ENCODE data around the gene CARD11.
"Not testable (repeated sequence)": the region's sequence is repeated elsewhere in the genome, so short reads cannot be mapped to it uniquely, and the experiment has no call there.

Gene CARD11

DNA sequence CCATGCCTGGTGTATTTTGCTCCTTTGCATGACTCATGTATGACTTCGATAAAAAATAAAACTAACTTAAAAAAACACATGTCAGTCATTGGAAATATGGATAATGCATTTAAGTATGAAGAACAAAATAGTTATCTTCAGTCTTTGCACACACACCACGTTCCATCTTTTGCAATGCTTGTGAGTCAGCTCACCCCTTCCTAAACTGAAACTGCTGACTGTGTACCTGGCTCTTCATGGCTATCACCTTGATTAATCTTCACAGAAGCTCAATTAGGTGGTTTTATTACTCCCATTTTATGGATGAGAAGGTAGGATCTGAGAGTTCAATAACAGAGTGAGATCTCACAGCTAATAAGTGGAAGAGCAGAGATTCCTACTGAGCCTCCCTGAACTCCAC is 79.5 kb downstream of the CARD11 start:
- TF ChIP-seq ZFX (IDR thresholded peaks at IDR 0.05): no peak
- H3K27ac ChIP-seq: no peak overlapping the region

DNA sequence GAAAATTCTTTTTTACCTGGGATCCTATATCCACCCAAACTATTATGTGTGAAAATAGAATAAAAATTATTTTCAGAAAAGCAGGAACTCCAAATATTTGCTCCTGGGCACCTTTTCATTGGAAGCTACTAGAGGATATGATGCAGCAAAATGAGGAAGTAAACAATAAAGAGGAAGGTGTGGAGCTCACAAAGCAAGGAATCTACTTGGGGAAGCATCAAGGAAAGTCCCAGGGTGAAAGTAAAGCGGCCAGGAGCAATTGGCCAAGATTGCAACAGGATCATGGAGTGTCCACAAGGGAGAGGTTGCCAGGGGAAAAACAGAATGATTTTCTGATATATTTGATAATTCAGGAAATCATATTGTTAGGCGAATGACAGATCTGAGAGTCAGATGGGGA is 80.8 kb downstream of the CARD11 start:
- TF ChIP-seq CTCF (conservative IDR thresholded peaks at IDR 0.05) (no peak), ZFX (IDR thresholded peaks at IDR 0.05) (no peak)
- H3K27ac ChIP-seq: no peak overlapping the region

DNA sequence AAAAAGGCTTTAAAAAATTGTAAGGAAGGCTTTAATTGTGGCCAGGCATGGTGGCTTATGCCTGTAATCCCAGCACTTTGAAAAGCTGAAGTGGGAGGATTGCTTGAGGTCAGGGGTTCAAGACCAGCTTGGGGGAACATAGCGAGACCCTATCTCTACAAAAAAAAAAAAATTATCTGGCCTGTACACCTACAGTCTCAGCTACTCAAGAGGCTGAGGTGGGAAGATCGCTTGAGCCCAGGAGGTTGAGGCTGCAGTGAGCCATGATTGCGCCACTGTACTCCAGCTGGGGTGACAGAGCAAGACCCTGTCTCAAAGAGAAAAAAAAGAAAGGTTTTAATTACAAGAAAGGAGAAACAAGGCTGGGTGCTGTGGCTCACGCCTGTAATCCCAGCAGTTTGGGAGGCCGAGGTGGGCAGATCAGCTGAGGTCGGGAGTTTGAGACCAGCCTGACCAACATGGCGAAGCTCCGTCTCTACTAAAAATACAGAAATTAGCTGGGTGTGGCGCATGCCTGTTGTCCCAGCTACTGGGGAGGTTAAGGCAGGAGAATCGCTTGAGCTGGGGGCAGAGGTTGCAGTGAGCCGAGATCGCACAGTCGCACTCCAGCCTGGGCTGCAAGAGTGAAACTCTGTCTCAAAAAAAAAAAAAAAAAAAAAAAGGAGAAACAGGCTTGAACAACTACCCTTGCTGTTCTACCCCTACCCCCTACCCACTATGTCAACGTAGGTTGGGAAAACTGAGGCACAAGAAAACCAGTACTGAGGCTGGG is 83.7 kb downstream of the CARD11 start:
- no peak overlapping the region for H3K27ac ChIP-seq
- no peak for TF ChIP-seq CTCF (conservative IDR thresholded peaks at IDR 0.05)
- TF ChIP-seq ZFX (IDR thresholded peaks at IDR 0.05): no peak

DNA sequence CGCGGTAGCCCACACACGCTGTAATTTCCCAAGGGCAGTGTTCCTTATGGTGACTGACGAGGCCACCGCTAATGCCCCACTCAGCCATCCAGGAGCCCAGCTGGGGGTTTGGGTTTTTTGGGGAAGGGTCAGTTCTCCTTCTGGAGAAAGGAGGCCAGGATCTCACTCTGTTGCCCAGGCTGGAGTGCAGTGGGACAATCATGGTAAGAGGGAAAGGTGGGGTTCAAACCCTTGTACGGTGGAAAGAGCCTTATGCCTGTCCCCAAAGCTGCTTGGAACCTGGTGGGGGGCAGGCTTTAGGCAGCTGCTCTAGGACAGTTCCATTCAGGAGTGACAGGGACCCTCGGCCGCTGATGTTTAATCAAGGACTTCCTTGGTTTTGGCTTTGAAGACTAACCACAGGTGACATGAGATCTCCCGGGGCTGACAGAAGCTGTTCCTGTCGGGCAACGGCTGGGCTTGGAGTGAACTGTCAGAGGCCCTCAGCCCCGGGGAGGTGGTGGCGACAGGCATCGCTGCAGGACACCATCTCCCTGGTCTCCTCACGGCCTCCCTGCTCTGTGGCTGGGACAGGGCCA is 84.5 kb downstream of the CARD11 start:
- TF ChIP-seq ZFX (IDR thresholded peaks at IDR 0.05) (no peak), CTCF (conservative IDR thresholded peaks at IDR 0.05) (no peak)
- H3K27ac ChIP-seq: no peak overlapping the region

DNA sequence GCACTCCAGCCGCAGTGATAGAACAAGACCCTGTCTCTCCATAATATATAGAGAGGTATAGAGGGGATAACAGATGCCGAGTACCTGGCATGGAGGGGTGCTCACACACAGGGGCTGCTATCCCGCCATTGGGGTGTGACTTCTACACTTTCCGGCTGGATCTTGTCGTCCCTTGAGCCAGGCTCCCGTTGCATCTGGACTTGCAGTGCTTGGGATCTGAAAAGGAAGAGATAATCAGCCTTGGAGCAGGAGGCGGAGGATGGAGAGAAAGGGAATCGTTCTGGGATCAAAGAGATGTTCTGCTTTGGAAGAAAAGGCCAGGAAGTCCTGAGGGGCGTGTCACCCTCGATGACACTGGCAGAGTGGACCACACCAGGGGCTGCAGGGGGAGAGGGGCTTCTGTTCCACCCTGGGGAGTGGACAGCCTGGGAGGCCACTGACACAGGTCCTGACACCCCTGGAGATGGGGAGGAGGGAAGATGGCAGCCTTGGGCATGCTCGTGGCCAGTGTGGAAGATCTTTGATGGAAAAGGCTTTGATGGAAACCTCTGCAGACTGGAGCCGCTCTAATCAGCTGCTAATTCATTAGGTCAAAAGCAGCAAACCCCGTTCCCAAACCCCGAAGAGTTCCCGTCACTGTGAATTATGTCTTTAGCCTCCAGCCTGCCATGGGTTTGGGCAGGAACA is 85.1 kb downstream of the CARD11 start:
- no peak overlapping the region for H3K27ac ChIP-seq
- no peak for TF ChIP-seq ZFX (IDR thresholded peaks at IDR 0.05)
- no peak for TF ChIP-seq CTCF (conservative IDR thresholded peaks at IDR 0.05)

GRCh38 chr7:2957369-2957727 is 86.3 kb downstream of the CARD11 start:
- not testable (repeated sequence) for H3K27ac ChIP-seq

DNA sequence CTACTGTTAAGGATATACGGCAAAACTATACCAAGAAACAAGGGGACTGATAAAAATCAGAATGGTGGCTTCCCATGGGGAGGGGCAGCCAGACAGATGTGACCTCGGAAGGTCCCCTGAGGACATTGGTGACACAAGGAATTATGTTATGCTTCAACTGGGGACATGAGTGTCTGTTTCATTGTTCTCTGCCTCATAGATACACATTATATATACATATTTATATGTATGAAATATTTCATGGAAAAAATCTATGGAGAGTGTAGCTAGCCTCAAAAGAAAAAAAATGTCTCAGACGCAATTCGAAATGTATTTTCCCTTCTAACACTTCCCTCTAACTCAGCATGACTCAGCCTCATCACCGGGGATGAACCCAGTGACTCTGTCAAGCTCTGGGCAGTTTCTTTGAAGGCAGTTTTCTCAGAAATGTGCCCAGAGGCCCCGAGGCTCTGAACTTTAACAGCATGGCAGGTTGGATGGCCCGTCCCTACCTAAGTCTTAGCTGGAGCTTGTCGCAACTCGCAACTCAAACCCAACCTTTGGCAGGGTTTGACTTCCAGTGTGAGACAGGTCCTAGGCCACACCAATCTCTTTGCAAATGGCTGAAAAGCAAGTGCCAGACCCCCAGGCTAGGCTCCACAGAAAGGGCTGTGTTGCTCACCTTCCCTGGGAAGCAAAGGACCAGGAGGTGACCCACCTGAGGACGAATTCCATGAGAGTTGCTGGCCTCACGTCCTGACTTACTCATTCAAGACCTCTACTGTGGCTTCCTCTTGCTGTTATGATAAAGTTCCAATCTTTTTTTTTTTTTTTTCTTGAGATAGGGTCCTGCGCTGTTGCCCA is 86.9 kb downstream of the CARD11 start:
- H3K27ac ChIP-seq: no peak overlapping the region

More for the DNA sequence above, 86.9 kb downstream of the CARD11 start:
- TF ChIP-seq CTCF (conservative IDR thresholded peaks at IDR 0.05) (no peak), ZFX (IDR thresholded peaks at IDR 0.05) (no peak)
